ENCODE data around the gene THUMPD2. TPM values are rescaled to one million over a fixed set of nuclear protein-coding genes. Genes with fewer than 3 reads are reported as not detected.
"Not testable (repeated sequence)": the region's sequence is repeated elsewhere in the genome, so short reads cannot be mapped to it uniquely, and the experiment has no call there.

Gene THUMPD2
- total RNA-seq, 1 experiment from 2014 or later: 14.8 TPM

GRCh38 chr2:39800752-39801151, 21.7 kb upstream of the THUMPD2 start:
- H3K36me3 ChIP-seq (ENCODE audit: insufficient read depth, low read length, poor library complexity, severe bottlenecking): no peaks in the 10 kb centered on the region
- POLR2A ChIA-PET (ENCODE audit: low non-redundant PET): no interaction called here
- H3K4me1 ChIP-seq (ENCODE audit: insufficient read depth, low read length, poor library complexity, severe bottlenecking): no peaks in the 10 kb centered on the region
- peaks cover 13% of the 10 kb centered on the region for H3K27me3 ChIP-seq (replicated peaks; ENCODE audit: insufficient read depth, low read depth, low read length, poor library complexity)
- H3K27ac ChIP-seq (ENCODE audit: low read depth, low read length, poor library complexity, severe bottlenecking): no peak overlapping the region
- no peak overlapping the region for H3K4me3 ChIP-seq (ENCODE audit: low read depth, low read length, poor library complexity, severe bottlenecking)
- CTCF ChIA-PET: no interaction called here
- no TSS peak for BruUV-seq (replicated peaks)
- peaks cover 14% of the 10 kb centered on the region for H3K9me3 ChIP-seq (ENCODE audit: low read depth, low read length, poor library complexity, severe bottlenecking)
- DNase-seq (ENCODE audit: low spot score): no peak
- no peak for TF ChIP-seq CTCF (conservative IDR thresholded peaks at IDR 0.05; ENCODE audit: low read depth, low read length)
- TF ChIP-seq EZH2 (IDR thresholded peaks at IDR 0.05; ENCODE audit: borderline replicate concordance, low read depth, low read length, poor library complexity, severe bottlenecking): no peak
- intact Hi-C loops (cut with micrococcal nuclease; ENCODE audit: unreplicated experiment): no loop called here

GRCh38 chr2:39796134-39796533, 17.1 kb upstream of the THUMPD2 start:
- intact Hi-C loops (cut with micrococcal nuclease; ENCODE audit: unreplicated experiment): no loop called here
- H3K9me3 ChIP-seq (ENCODE audit: low read depth, low read length, poor library complexity, severe bottlenecking): no peaks in the 10 kb centered on the region
- H3K4me3 ChIP-seq (ENCODE audit: low read depth, low read length, poor library complexity, severe bottlenecking): no peak overlapping the region
- CTCF ChIA-PET: no interaction called here
- POLR2A ChIA-PET (ENCODE audit: low non-redundant PET): interaction anchor here (0.6 kb wide), 1 partner anchor 118 kb away, joined by 6 read pairs; no protein-coding TSS in a partner anchor
- H3K36me3 ChIP-seq (ENCODE audit: insufficient read depth, low read length, poor library complexity, severe bottlenecking): no peaks in the 10 kb centered on the region
- no peak for TF ChIP-seq CTCF (conservative IDR thresholded peaks at IDR 0.05; ENCODE audit: low read depth, low read length)
- TF ChIP-seq EZH2 (IDR thresholded peaks at IDR 0.05; ENCODE audit: borderline replicate concordance, low read depth, low read length, poor library complexity, severe bottlenecking): no peak
- H3K27me3 ChIP-seq (replicated peaks; ENCODE audit: insufficient read depth, low read depth, low read length, poor library complexity): peaks cover 10% of the 10 kb centered on the region
- no peak overlapping the region for H3K27ac ChIP-seq (ENCODE audit: low read depth, low read length, poor library complexity, severe bottlenecking)
- BruUV-seq (replicated peaks): no TSS peak
- no peaks in the 10 kb centered on the region for H3K4me1 ChIP-seq (ENCODE audit: insufficient read depth, low read length, poor library complexity, severe bottlenecking)
- DNase-seq (ENCODE audit: low spot score): no peak

GRCh38 chr2:39790216-39790818, 11.3 kb upstream of the THUMPD2 start:
- BruUV-seq (replicated peaks); H3K4me1 ChIP-seq (ENCODE audit: insufficient read depth, low read length, poor library complexity, severe bottlenecking); H3K27ac ChIP-seq (ENCODE audit: low read depth, low read length, poor library complexity, severe bottlenecking); H3K9me3 ChIP-seq (ENCODE audit: low read depth, low read length, poor library complexity, severe bottlenecking); CTCF ChIA-PET; H3K36me3 ChIP-seq (ENCODE audit: insufficient read depth, low read length, poor library complexity, severe bottlenecking); DNase-seq (ENCODE audit: low spot score); H3K27me3 ChIP-seq (replicated peaks; ENCODE audit: insufficient read depth, low read depth, low read length, poor library complexity); intact Hi-C loops (cut with micrococcal nuclease; ENCODE audit: unreplicated experiment); POLR2A ChIA-PET (ENCODE audit: low non-redundant PET); H3K4me3 ChIP-seq (ENCODE audit: low read depth, low read length, poor library complexity, severe bottlenecking): not testable (repeated sequence)

GRCh38 chr2:39787950-39788349, 8.9 kb upstream of the THUMPD2 start:
- BruUV-seq (replicated peaks): no TSS peak
- Histone ChIP-seq H3K9me3 (ENCODE audit: low read depth, low read length, poor library complexity, severe bottlenecking) (no peaks in the 10 kb centered on the region), H3K4me1 (ENCODE audit: insufficient read depth, low read length, poor library complexity, severe bottlenecking) (no peaks in the 10 kb centered on the region), H3K27me3 (replicated peaks; ENCODE audit: insufficient read depth, low read depth, low read length, poor library complexity) (no peaks in the 10 kb centered on the region), H3K36me3 (ENCODE audit: insufficient read depth, low read length, poor library complexity, severe bottlenecking) (no peaks in the 10 kb centered on the region), H3K27ac (ENCODE audit: low read depth, low read length, poor library complexity, severe bottlenecking) (no peak overlapping the region), H3K4me3 (ENCODE audit: low read depth, low read length, poor library complexity, severe bottlenecking) (no peak overlapping the region)
- ChIA-PET CTCF (no interaction called here), POLR2A (ENCODE audit: low non-redundant PET) (no interaction called here)
- TF ChIP-seq CTCF (conservative IDR thresholded peaks at IDR 0.05; ENCODE audit: low read depth, low read length) (no peak), EZH2 (IDR thresholded peaks at IDR 0.05; ENCODE audit: borderline replicate concordance, low read depth, low read length, poor library complexity, severe bottlenecking) (no peak)
- DNase-seq (ENCODE audit: low spot score): no peak
- intact Hi-C loops (cut with micrococcal nuclease; ENCODE audit: unreplicated experiment): no loop called here

All from A673 (cell line).